GM19468 (cell line): ENCODE results near the gene CLCF1.
"Not testable (repeated sequence)": the region's sequence is repeated elsewhere in the genome, so short reads cannot be mapped to it uniquely, and the experiment has no call there.

Source experiments
- ATAC-seq: cut with Tn5 transposase; IDR thresholded peaks from one replicate; pipeline ENCODE4 v1.9.1; 2021; ENCODE audit warnings: mild to moderate bottlenecking, moderate library complexity, moderate number of reproducible peaks; ENCODE audit not compliant: unreplicated experiment; ENCODE audit errors: extremely low read depth

Gene CLCF1

GRCh38 chr11:67347964-67348749 is 25.2 kb downstream of the CLCF1 start:
- no peak for ATAC-seq

DNA sequence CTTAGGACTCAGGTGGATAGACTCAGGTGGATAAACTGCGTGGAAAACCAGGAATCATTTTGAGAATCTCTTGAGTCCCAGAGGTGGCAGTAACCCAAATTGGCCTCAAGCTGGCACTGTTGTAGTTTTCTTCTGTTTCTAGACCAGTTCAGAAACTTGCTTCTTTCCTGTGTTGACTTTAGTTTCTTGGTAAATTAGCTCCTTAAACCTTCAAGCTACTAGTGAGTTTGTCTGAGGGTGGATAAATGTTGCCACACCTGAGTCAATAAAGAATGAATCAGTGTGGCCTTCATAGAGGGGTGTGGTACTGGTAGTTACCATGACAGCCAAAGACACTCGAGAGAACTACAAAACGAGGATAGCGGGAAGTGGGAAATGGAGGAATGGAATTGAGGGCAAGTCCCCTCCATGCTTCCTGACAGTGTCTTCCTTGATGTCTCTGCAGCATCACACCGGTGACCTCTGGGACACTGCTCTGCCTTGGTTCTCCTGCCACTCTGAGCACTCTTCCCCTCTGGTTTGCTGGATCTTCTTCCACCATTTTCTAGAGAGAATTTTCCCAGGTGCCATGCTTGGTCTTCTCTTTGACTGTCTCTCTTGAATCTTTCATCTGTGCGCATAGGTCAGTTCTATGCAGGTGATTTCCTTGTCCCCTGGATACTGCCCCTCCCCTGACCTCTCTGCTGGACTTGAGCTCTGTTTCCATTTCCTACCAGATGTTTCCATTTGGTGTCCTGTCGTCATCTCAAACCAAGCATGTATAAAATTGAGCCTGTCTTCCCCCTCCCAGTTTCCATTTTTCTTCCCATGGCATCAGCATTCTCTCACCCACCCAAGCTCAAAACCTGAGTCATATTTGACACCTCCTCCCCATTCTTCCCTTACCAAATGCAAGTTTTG is 27.2 kb downstream of the CLCF1 start:
- no peak for ATAC-seq

DNA sequence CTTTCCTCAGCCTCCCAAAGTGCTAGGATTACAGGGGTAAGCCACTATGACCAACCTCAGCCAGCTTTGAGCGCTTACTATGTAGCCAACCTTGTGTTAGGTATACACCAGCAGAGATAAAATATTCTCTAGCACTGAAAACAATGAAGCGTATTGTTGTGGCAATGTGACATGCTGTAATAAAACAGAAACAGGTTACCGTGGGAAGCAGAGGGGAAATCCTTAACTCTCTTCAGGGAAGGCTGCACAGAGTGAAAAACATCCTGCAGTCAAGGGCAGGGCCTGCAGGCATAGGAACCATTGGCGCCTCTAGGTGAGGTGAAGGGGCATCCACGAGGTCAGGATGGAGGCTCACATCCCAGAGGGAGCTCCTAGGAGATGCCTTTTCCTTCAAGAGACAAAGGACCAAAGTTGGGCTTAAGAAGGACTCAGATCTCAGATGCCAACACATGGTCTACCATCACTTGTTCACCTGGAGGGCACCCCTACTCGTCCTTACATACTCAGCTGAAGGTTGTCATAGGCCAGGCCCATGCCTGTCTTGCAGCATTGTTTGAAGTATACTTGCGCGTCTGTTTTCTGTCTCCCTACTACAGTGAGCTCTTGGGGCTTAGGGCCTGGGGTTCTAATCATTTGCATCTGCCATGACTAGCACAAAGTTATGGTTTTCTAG is 28.0 kb downstream of the CLCF1 start:
- no peak for ATAC-seq

DNA sequence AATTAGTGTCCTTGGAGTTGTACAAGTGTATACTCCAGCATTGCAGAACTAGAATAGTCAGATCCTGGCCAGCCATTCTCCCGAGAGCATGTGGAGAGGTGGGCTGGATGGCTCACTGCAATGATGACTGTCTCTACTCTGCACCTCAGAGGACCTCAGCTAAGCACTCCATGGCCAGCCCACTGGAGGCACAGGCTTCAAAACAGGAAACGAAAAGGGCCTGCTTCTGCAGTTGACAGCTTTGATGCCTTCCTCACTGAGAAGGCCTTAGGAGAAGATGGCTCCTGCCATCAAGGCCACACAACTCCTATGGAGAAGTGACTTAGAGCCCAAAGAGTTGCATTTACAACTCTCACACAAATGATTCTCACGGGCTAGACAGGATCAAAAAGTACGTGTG is 29.1 kb downstream of the CLCF1 start:
- no peak for ATAC-seq

DNA sequence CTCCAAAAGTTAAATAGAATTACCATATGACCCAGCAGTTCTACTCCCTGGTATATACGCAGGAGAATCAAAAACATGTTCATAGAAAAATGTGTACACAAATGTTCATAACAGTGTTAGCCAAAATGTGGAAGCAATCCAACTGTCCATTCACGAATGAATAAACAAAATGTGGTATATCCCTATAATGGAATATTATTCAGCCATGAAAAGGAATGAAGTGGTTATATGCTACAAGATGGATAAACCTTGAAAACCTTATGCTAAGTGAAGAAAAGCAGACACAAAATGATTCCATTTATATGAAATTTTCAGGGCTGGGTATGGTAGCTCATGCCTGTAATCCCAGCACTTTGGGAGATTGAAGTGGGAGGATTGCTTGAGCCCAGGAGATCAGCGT is 36.1 kb downstream of the CLCF1 start:
- ATAC-seq, result no peak

DNA sequence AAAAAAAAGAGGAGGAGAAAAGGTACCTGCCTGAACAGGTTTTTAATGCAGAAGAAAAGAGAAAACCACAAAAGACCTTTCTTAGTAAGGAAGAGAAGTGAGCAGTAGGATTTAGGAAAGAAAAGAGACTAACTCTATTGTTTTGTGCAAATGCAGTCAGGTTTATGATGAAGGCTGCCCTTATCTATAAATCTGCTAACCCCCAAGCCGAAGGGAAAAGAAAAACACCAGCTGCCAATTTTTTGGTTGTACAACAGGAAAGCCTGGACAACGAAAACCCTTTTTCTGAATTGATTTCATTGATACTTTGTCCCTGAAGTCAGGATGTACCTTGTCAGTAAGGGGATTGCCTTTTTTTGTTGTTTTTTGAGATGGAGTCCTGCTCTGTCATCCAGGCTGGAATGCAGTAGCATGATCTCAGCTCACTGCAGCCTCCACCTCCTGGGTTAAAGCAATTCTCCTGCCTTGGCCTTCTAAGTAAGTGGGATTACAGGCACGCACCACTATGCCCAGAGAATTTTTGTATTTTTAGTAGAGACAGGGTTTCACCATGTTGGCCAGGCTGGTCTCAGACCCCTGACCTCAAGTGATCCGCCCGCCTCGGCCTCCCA is 41.2 kb downstream of the CLCF1 start:
- ATAC-seq, result no peak

DNA sequence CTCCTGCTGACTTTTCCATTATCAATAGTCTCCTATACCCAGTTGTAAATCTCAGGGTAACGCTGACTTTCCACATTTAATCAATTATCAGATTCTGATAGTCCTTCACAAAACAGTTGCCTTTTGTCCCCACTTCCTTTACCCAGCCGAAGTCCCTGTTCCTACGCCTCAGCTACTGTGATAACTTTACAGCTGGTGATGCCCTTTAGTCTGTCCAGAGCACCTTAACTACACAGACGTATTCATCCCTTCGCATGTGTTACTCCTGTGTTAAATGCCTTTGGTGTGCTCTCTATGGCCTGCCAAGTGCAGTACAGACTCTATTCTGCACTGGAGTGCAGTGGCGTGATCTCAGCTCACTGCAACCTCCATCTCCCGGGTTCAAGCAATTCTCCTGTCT is 49.9 kb downstream of the CLCF1 start:
- no peak for ATAC-seq

GRCh38 chr11:67322049-67322448 is 51.3 kb downstream of the CLCF1 start:
- ATAC-seq, result no peak

DNA sequence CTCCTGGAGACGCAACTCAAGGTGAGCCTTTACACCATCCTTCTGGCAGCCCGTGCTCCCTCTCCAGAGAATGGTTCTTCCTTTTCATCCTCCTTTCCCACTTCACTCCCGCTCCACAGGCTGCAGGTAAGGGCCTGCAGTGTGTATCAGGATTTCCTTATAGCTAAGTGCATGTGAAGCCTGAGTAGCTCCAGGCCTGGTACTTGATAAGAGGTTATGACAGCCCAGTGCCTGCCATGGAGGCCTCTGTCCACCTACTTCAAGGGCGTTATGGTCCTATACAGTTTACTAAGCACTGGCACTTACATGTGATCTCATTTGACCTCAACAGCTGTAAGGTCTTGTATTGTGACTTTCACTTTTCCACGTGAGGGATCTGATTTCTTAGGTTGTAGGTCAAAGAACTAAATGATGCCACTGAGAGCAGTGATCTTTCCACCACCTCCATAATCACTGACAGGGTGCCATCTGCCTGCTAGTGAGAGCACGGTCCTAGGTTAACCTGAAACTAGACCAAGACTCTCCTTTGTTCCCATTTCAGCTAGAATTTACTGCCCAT is 52.0 kb downstream of the CLCF1 start:
- ATAC-seq, result no peak

DNA sequence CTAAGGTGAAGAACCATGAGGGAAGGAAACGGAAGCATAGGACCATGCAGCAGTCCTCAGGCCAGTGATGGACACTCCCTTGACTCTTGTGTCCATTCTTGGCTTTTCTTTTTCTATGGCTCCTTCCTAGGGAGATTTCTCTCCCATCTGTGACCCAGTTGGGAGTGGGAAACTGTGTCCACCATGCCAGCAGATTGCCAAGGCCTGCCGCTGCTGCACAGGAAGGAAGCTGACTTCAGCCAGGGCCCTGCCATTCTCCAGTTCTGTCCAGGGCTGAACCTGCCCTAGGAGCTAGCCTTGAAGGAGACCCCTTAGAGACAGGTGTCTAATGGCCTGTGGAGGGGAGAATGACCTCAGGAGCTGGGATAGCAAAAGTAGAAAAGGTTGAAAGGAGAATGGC is 52.7 kb downstream of the CLCF1 start:
- ATAC-seq, result no peak

DNA sequence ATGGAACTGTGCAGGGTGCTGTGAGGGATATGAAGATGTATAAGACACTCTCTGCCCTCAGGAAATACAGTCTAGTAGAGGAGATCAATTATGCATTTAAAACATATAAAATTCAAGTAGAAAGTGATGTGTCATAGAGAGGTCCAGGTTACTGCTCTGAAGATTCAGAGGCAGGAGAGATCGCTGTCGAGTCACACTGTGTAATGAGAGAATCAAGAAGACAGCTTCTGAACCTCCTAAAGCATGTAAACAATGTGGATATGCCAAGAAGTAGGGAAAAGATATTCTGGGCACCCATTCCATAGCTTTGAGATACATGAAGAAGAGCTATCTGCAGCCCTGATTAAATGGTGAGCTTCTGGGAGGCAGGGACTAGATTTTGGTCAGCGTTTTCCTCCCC is 53.4 kb downstream of the CLCF1 start:
- ATAC-seq, result no peak

- ATAC-seq, result not testable (repeated sequence)
Observed at GRCh38 chr11:67318876-67319275, 54.5 kb downstream of the CLCF1 start.

DNA sequence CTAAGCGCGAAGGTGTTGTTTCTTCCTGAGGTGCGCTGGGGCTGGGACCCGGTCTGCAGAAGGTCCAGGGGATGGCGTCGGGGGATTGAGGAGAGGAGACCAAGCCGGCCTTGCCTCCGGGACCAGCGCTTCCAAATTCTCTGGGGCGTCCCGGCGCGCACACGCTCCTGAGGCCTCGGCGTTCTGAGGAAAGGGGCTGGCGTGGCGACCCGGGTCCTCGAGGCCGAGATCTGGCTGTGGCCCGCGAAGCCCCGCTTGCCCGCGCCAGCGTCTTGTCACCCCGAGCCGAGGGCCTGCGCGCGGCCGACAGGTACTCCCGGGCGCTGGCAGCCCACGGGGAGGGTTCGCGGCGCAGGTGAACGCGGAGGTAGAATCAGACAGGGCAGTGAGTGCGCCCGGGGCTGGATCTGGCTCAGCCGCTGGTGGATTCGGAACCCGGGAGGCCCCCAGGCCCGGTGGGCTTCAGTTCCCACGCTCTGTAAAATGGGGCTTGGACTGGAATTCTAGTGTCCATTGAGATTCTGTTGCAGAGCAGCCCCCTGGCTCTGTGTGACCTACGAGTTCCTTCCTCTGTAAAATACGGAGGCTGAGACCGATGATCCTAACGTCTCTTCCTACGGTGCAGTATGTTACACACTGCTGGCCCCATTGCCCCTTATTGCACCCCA is 55.4 kb downstream of the CLCF1 start:
- no peak for ATAC-seq

- ATAC-seq, result peak; percentile 40
Observed at GRCh38 chr11:67317205-67317887, 56.1 kb downstream of the CLCF1 start.

- ATAC-seq, result no peak
Observed at GRCh38 chr11:67316882-67317204, 56.6 kb downstream of the CLCF1 start.

DNA sequence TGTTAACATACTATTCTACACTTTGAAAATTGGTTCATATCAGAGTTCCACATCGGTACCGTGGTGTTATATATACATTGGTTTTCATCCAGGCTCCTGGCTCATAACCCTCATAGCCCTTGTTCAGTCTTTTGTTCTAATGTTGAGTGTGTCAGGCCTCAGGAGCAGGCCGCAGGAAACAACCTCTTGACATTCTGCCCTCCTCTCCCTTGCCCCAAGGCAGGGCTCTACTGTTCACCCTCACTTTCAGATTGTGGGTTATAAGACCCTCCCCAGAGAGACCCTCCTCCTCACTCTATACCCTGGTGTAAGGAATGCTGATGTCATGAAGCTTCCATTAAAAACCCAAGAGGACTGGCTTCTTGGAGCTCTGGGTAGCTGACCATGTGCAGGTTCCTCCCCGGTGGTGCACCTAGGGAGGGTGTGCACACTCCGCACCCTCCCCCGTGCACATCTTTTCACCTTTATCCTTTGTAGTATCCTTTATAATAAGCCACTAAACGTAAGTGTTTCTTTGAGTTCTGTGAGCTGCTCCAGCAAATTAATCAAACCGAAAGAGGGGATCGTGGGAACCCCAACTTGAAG is 58.0 kb downstream of the CLCF1 start:
- ATAC-seq, result no peak

- no peak for ATAC-seq
Observed at GRCh38 chr11:67314218-67314617, 59.2 kb downstream of the CLCF1 start.
